Colonic mucosa (tissue), 4 donors: ENCODE measurements around the gene MVK. TPM values are rescaled to one million over a fixed set of nuclear protein-coding genes. Genes with fewer than 3 reads are reported as not detected.

Experiments
- DNase-seq: peaks from one replicate; pipeline ENCODE4 v3.0.0-alpha.2; 2020
- H3K27ac ChIP-seq: fragments of 200-600 bp; one replicate; pipeline ENCODE4 v1.8.0; 2021
- H3K27me3 ChIP-seq: fragments of 200-600 bp; one replicate; pipeline ENCODE4 v1.8.0; 2021
- H3K36me3 ChIP-seq: fragments of 200-600 bp; one replicate; pipeline ENCODE4 v1.8.0; 2021
- H3K4me1 ChIP-seq: fragments of 200-600 bp; one replicate; pipeline ENCODE4 v1.8.0; 2021; ENCODE audit warnings: mild to moderate bottlenecking
- H3K4me3 ChIP-seq: fragments of 200-600 bp; one replicate; pipeline ENCODE4 v1.8.0; 2021
- H3K9ac ChIP-seq, 2 donors: one replicate each; pipeline ENCODE4 v1.7.0; 2013; ENCODE audit warnings: control low read depth in 2 of 2, low read depth in 2 of 2, low read length in 2 of 2
- H3K9me3 ChIP-seq: fragments of 200-600 bp; one replicate; pipeline ENCODE4 v1.8.0; 2021
- intact Hi-C: fragments of 100-400 bp; cut with DNase I; formaldehyde crosslinking; loops from one replicate; pipeline ENCODE4 v1.14.1; 2022
- total RNA-seq, 2 donors: library from RNA; stranded (reverse); fragmentation: NEBNext Ultra II Directional in 1 of 2; extraction: Animal tissue kit (Norgen Biotek cat#: 25700) in 1 of 2; gene quantifications; one replicate each; pipeline ENCODE4 v1.2.1, GENCODE V29; 2021
- TF ChIP-seq, protein P1 (sequence below): fragments of 200-600 bp; IDR thresholded peaks from one replicate; pipeline ENCODE4 v1.8.0; 2022; ENCODE audit warnings: antibody characterized with exemption, mild to moderate bottlenecking
- donor health status: healthy.
- donor health status: DM: no; HTN: no; CAD: no.
- donor health status: DM: no; HTN: no; CAD: no.

MVK gene
- total RNA-seq, result 10 to 100 TPM; 29.6 to 38.9 TPM

DNA sequence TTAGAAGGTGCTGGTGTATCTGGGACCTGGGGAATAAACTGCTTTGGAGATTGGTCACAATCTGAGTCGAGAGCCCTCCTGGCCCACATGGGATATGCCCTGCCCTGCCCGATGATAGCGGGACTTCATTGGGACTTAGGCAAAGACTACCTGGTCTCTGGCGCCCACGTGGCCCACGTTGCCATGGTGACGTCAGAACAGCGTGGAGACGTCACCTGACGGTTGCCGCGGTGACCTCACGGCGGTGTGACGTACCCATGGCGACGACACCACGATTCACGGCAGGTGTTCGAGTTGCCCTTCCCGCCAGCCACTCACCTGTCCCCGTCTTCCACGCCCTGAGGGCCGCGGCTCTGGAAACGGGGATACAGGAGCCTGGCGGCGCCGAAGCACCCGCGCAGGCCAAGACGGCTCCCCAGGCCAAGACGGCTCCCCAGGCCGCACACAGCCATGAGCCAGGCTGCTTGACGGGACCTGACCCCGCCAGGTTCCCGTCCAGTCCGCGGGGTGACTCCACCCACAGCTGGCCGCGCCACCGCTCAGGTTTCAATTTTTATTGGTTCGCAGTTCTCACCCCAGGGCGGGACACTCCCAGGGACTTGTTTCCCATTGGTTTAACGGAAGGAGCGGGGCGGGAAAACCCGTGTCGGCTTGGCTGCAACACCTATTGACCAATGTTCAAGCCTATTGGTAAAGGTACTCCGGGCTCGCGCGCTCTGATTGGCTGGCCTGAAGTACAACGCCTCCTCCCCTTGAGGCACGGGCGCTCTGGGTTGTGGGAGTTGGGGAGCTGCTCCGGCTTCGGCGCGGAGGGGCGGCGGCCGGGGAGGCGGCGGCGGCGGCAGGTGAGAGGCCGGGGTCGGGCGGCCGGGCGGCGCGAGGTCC lies at the start of gene MVK, which contains the start of gene MMAB:
Gene MVK (plus strand): TSS at position 766 of the 885 bp plus-strand sequence. CDS start 1,029 bp downstream, outside the sequence.
Gene MMAB (minus strand): TSS at position 476 of the 885 bp plus-strand sequence. CDS start 24 bp downstream, at position 452.
- Histone ChIP-seq H3K27ac (peak within 1 kb of the TSS; percentile 76), H3K9me3 (no peaks in the 10 kb centered on the region), H3K36me3 (peaks cover 11% of the 10 kb centered on the region), H3K27me3 (no peaks in the 10 kb centered on the region), H3K4me3 (peak within 1 kb of the TSS; percentile 87), H3K9ac (peak within 1 kb of the TSS; percentile 75 to 93), H3K4me1 (no peaks in the 10 kb centered on the region)
- intact Hi-C loops, result no loop called here
- TF ChIP-seq, protein P1, sequence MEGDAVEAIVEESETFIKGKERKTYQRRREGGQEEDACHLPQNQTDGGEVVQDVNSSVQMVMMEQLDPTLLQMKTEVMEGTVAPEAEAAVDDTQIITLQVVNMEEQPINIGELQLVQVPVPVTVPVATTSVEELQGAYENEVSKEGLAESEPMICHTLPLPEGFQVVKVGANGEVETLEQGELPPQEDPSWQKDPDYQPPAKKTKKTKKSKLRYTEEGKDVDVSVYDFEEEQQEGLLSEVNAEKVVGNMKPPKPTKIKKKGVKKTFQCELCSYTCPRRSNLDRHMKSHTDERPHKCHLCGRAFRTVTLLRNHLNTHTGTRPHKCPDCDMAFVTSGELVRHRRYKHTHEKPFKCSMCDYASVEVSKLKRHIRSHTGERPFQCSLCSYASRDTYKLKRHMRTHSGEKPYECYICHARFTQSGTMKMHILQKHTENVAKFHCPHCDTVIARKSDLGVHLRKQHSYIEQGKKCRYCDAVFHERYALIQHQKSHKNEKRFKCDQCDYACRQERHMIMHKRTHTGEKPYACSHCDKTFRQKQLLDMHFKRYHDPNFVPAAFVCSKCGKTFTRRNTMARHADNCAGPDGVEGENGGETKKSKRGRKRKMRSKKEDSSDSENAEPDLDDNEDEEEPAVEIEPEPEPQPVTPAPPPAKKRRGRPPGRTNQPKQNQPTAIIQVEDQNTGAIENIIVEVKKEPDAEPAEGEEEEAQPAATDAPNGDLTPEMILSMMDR, result no peak
- peak; percentile 99 for DNase-seq

DNA sequence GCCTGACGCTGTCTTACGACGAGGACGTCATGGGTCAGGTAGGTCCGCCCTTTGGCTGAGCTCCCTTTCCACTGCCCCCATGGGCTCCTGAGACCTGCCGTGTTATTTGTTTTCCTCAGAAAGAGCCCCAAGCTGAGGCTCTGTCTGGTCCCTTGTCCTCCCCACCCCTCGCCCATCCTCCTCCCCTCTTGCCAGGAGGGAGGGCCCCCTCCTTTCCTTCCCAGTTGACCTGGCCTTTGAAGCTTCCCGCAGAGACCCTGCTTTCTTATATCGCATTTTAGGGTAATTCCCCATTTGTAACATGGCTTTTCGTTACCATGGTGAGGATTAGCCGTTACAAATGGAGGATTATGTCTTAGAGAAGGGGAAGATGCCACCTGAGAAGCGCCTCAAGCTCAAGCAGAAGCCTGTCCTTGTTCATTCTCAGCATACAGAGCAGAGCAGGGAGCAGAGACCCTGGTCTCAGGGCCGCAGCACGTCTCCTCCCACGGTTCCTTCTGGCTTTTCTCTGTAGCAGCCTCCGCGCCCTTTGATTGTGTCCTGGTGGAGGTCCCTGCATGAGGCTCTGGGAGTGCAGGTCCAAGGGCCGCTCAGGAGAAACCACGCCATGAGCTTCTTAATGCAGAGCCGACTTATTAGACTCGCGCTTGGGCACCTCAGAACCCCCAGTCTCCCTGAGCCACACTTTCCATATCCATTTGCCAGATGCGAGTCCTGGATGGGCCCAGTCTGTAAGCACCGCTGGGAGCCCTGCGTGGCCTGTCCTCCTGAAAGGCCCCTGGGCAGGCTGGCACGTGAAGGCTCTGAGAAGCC lies 48.9 kb upstream of the MVK start:
- no peak for DNase-seq
- intact Hi-C loops, result loop anchor here (5.0 kb wide), 1 partner anchor 73 kb away; no protein-coding TSS in a partner anchor
- no peaks in the 10 kb centered on the region for H3K27me3 ChIP-seq
- H3K4me3 ChIP-seq, result no peak overlapping the region
- H3K9me3 ChIP-seq, result no peaks in the 10 kb centered on the region
- H3K27ac ChIP-seq, result no peak overlapping the region
- TF ChIP-seq, protein P1, result no peak
- H3K4me1 ChIP-seq, result no peaks in the 10 kb centered on the region
- no peak overlapping the region for H3K9ac ChIP-seq
- peaks cover 6% of the 10 kb centered on the region for H3K36me3 ChIP-seq

DNA sequence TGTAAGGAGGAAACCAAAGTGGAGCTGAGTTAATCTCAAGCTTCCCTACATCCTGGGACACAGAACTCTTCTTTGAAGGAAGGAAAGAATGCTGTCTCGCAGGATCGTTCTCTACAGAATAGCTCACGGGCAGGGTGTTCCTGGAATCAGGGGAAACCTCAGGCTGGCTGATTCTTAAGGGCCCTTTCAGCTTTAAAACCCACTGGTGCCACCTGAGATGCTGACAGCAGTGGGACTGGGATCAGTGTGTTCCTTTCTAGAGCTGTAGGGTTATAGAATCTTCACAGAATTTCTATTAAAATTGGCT lies 48.4 kb upstream of the MVK start:
- Histone ChIP-seq H3K4me3 (no peak overlapping the region), H3K9me3 (no peaks in the 10 kb centered on the region), H3K27me3 (no peaks in the 10 kb centered on the region), H3K4me1 (no peaks in the 10 kb centered on the region), H3K27ac (no peak overlapping the region), H3K36me3 (peaks cover 6% of the 10 kb centered on the region), H3K9ac (no peak overlapping the region)
- intact Hi-C loops, result no loop called here
- DNase-seq, result no peak
- TF ChIP-seq, protein P1, result no peak

DNA sequence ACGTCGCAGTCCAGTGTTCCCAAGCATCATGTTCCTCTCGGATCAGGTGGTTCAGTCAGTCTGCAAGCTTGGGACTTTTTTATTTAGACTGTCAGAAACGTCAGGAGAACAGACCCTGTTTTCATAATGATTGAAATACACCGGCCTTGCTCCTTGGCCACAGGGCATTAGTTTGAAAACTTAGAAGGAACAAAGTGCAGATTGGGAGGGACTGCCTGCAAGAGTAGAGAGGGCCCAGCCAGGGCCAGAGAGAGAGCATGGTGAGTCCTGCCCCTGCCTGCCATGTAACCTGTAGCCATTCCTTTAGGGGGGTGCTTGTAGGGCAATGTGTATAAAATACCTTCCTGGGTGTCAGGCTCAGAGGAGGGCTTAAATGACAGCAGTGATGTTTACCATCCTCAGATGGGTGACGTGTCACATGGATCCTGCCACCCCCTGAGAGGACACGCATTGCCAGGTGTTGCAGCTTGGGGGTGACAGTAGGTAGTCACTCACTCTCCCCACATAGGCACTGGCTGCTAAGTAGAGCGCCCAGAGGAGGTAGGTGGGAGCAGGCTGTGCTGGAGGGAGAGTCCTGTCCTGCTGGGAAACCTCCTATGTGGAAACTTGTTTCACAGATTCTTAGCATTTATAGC lies 46.0 kb upstream of the MVK start:
- H3K4me1 ChIP-seq, result no peaks in the 10 kb centered on the region

More for the DNA sequence above, 46.0 kb upstream of the MVK start:
- Histone ChIP-seq H3K4me3 (no peak overlapping the region), H3K27ac (no peak overlapping the region), H3K9ac (no peak overlapping the region), H3K9me3 (no peaks in the 10 kb centered on the region), H3K27me3 (no peaks in the 10 kb centered on the region), H3K36me3 (peaks cover 6% of the 10 kb centered on the region)
- TF ChIP-seq, protein P1, result no peak
- intact Hi-C loops, result no loop called here
- no peak for DNase-seq
